Suprapubic skin (tissue), 3 donors: ENCODE data around the gene NEU2.

Source experiments
- EP300 ChIP-seq: sonication (generic); formaldehyde crosslinking; IDR thresholded peaks from one replicate; pipeline ENCODE4 v1.6.1; 2017; ENCODE audit warnings: antibody characterized with exemption
- POLR2A ChIP-seq, 2 donors: fragments of 450-650 bp; IDR thresholded peaks; one replicate each; pipeline ENCODE4 v1.6.1; 2017; ENCODE audit warnings: antibody characterized with exemption in 2 of 2, mild to moderate bottlenecking in 2 of 2, moderate library complexity in 2 of 2
- TF ChIP-seq, protein P1 (sequence below), 2 donors: fragments of 200-600 bp in 1 of 2; fragments of 450-650 bp in 1 of 2; sonication (generic) in 1 of 2; IDR thresholded peaks; one replicate each; pipeline ENCODE4 v1.5.1; 2016 to 2019; ENCODE audit warnings: antibody characterized with exemption in 2 of 2, mild to moderate bottlenecking in 1 of 2, moderate library complexity in 1 of 2

DNA sequence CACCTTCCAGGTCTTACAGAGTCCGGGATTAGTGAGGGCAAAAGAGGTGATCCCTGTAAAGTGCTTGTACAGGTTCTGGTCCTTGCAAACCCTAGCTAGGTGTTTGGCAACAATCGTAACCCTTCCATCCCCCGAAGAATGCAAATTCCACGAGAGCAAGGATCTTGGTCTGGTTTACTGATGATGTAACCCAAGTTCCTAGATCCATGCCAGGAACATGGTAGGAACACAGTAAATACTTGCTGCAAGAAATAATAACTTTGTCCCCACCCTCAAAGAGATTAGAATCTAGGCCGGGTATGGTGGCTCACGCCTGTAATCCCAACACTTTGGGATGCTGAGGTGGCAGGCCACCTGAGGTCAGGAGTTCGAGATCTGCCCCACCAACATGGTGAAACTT is 6.8 kb upstream of the NEU2 start:
- TF ChIP-seq POLR2A (IDR thresholded peaks at IDR 0.05), result no peak
- TF ChIP-seq EP300, result no peak
- TF ChIP-seq, protein P1, sequence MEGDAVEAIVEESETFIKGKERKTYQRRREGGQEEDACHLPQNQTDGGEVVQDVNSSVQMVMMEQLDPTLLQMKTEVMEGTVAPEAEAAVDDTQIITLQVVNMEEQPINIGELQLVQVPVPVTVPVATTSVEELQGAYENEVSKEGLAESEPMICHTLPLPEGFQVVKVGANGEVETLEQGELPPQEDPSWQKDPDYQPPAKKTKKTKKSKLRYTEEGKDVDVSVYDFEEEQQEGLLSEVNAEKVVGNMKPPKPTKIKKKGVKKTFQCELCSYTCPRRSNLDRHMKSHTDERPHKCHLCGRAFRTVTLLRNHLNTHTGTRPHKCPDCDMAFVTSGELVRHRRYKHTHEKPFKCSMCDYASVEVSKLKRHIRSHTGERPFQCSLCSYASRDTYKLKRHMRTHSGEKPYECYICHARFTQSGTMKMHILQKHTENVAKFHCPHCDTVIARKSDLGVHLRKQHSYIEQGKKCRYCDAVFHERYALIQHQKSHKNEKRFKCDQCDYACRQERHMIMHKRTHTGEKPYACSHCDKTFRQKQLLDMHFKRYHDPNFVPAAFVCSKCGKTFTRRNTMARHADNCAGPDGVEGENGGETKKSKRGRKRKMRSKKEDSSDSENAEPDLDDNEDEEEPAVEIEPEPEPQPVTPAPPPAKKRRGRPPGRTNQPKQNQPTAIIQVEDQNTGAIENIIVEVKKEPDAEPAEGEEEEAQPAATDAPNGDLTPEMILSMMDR (IDR thresholded peaks at IDR 0.05), result no peak
